GM21423 (cell line): Measurements from ENCODE around the gene FAAP20.
A peak's percentile ranks its signal among the peaks of the same experiment; 100 is the strongest.

Source experiments
- ATAC-seq: cut with Tn5 transposase; IDR thresholded peaks from one replicate; pipeline ENCODE4 v1.9.1; 2021; ENCODE audit warnings: mild to moderate bottlenecking, moderate library complexity; ENCODE audit not compliant: unreplicated experiment

The FAAP20 gene

DNA sequence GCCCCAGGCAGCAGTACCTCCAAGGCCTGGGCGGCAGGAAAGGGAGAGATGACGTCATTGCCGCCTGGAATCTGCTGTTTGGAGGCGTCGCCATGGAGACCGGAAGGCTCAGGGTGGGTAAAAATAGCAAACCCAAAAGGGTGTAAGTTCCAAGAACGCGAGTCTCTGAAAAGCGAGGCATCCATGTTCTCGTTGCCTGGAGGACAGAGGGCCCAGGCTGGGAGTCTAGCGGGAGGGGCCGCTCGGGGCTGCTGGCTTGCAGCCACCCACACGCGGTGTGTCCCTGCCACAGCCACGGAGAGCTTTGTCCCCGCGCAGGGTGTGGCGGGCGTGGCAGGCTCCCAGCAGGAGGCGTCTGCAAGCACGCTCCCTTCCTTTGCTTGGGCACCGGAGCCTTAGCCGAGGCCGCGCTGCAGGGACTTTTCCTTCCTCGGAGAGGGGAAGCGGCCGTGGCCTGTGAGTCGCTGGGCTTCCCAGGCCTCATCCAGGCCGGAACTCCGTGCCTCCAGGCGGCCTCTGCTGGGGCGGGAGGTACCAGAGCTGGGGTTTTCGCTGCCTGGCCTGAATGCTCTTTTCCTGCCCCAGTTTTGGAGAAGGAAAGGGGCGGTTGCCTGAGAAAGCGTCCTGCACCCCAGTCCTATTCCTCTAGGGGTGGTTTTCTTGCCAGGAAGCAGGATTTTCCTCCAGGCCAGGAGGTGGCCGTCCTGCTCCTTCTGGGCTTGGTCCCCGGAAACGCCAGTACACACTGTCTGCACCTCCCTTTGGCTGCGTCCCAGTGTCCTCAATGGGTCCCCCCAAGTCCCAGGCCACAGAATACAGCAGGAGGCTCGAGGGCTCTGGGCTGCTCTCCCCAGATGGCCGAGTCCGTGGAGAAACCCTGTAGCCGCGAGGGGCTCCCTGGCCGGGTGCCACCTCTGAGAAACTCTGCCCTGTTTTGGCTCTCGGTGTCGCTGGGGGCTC is 18.2 kb upstream of the FAAP20 start:
- ATAC-seq, result no peak

DNA sequence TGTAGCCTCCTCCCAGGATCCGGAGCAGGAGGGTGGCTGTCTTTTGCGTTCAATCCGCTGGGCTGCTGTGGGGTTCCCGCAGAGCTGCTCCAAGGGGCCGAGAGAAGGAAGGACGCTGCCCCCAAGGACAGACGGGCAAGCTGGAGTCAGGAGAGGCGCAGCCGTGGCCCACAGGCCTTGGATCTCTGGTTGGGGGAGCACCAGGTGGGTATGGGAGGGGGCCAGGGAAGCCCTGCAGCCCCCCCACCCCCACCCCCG is 17.6 kb upstream of the FAAP20 start:
- no peak for ATAC-seq

DNA sequence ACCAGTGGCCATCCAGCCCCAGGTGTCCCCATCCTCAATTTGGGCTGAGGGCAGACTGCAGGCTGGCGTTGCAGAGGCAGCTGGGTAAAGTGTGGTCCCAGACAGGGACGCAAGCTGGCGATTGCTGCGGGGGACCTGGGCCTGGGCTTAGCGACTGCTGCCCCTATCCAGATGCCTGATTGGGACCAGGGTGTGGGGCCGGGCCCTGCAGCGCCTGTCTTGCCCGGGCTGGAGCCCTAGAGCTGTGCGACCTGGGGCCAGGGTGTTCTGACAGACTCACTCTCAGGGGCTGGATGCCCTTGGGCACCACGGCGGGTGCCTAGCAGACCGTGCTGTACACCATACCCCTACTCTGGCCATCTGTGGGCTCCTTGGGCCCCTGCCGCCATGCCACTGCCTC is 16.2 kb upstream of the FAAP20 start:
- no peak for ATAC-seq

DNA sequence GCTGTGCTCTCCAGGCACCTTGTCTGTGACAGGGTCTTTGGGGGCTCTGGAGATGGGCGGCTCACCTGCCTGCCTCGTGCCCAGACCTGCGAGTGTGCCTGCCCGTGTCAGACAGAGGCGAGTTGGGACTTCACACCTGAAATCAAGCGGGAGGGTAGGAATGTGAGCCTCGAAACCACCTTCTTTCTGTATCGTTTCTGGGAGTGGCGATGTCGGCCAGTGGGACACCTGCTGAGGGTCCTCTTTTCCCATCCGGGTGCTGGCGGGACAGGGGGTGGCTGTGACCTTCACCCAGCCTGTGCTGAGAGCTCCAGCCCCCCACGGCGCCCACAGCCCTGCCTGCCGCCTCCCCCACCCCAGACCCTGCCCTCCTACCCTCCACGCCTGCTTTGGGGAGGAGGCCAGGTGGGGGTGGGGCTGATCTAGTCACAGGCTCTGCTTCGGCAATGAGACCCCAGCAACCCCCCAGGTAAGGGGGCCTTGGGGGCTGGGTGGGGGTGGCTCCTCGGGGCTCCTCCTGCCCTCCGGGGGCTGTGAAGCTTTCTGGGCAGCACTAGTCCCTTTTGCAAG is 15.6 kb upstream of the FAAP20 start:
- no peak for ATAC-seq

DNA sequence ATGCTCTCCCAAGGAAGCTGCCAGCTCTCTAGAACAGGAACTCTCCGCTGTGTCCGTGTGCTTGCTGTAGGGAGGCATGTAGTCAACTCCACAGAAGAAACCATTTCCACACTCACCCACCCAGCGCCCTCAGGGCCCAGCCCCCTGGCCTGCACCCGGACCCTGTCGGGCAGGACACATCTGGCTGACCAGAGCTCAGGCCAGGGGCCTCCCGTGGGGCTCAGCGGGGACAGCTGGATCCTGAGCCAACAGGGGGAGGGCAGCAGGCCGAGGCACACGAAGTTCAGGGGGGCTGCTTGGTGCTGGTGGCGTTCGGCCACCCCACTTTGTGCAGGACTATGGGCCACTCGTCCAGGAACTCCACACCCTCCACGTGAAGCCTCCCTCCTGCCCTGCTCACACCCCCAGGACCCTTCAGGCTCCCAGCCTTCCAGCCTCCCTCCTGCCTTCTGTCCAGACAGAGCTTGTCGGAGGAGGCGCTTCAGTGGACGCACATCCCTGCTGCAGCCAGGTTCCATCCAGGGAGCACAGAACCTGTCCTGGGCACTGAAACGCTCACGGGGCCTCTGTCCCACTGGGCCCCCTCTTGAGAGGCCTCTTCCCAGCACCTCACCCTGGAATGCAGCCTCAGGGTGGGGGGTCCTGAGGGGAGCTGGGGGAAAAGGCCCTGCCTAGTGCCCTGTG is 15.0 kb upstream of the FAAP20 start:
- no peak for ATAC-seq

DNA sequence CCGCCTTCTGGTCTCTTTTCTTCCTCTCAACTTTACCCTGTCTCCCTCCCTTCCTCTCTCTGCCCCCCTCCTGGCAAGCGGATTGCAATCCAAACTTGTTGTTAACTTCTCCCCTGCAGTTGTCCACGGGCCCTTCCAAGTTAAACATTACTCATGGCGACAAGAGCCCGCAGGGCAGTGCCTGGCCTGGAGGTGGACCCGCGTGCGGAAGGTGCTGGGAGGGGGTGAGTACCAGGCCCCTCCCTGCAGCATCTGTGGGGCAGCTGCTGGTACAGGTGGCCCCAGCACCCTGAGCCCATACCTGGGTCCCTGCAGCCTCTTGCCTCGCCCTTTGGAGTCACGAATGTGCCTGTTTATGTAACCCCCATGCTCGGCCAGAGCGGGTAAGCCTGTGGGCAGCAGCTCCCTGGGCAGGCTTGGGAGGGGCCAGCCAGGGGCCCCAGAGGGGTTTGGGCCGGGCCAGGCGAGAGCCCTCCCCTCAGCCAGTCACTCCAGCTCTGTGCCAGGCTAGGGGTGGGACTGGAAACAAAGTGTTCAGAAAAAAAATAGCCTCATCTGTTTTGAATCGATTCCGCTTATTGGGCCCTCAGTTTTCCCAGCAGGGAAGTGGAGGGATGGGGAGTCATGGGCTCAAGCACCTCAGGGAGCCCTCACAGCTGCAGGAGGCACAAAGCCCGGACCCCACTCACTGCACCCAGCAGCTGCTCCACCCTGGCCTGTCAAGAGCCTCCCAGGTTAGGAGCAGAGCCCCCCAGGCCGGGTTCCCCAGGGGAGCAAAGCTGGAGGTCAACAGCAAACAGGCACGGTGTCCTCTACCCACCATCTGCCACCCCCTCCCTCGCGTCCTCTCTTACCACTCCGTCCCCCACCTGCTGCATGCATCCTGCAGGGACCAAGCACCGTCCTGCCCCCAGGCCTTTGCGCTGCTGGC is 14.0 kb upstream of the FAAP20 start:
- no peak for ATAC-seq

DNA sequence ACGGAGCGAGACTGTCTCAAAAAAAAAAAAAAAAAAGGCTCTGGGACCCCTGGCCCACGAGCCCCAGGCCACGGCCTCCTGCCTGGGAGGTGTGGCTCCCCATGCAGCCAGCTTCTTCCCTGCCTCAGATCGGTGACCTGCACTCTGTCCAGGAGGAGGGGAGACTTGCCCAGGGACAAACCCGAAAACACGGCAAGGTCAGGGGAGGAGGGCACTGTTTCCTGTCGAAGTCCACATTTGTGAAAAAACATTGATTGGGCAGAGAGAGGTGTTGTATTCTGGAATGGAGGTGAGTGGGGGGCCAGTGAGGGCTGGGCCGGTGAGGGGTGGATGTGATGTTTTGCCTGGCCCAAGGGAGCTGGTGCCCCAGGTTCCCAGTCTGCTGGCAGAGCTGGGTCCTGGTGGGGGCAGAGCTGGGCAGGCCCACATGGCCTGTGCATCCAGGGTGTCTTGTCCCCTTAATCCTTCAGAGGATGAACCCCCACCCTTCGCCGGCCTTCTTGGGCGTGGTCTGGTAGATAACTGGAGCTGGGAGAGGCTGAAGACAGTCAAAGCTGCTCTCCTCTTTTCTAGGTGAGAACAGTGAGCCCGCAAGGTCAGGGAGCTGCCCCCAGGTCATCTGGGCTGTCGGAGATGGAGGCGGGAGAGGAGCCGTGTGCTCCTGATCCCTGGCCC is 12.4 kb upstream of the FAAP20 start:
- ATAC-seq, result no peak

DNA sequence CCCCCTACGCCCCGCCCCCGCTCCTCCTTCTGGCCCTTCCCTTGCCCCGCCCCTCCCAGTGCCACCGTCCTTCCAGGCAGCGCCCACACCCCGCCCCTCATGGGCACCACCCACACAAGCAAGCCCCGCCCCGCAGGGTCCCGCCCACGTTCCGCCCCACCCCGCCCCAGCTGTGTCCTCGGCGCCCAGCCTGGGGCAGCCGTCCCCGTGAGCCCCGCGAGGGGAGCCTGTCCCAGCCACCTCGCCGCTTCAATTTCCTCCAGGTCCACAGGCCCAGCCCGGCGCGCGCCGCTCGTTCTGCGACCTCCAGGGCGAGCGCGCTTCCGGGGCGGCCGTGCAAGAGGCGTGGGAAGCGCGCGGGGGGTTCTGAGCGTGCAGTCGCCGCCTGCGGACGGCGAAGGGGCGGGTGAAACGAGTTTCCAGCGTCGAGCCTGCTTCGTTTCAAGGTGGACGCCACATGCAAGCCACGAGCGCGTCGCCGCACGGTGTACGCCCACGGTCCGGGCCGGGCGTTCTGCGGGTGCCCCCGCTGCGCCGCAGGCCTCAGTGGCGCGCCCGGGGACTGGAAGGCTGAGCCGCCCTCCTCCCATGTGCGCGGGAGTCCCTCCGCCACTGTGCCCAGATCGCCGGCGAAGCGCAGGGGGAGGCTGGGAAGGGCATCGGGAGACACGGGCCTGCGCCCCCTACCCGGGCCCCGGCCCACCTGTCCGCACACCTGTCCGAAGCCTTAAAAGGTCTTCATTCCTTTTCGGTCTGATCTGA is 10.8 kb upstream of the FAAP20 start:
- peak; percentile 75 for ATAC-seq

DNA sequence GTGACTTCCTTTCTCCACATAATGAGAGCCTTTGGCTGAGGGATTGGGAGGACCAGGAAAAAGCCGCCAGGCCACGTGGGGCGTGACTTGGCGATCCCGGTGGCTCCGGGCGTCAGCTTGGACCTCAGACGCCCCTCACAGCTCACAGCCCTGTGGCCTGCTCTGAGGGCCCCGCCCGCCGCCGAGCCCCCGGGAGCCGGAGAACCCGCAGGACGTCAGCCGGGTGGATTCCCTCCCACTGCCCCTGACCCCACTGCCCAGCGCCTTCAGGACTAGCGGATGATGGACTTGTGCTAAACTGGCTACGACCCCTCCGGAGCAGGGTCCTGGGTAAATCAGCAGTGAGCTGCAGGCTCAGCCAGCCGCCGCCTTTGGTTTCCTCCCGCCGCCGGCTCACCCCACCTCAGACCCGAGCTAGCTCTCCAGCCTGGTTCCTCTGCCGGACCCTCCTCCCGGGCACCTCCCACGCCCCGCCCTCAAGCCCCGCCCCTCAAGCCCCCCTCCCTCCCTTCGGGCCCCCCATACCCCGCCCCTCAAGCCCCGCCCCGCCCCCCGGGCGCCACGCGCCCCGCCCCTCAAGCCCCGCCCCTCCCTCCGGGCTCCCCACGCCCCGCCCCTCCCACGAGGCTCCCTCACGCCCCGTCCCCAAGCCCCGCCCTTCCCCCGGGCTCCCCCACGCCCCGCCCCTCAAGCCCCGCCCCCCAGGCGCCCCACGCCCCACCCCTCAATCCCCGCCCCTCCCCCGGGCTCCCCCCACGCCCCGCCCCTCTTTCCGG is 10.0 kb upstream of the FAAP20 start:
- peak; percentile 42 for ATAC-seq

DNA sequence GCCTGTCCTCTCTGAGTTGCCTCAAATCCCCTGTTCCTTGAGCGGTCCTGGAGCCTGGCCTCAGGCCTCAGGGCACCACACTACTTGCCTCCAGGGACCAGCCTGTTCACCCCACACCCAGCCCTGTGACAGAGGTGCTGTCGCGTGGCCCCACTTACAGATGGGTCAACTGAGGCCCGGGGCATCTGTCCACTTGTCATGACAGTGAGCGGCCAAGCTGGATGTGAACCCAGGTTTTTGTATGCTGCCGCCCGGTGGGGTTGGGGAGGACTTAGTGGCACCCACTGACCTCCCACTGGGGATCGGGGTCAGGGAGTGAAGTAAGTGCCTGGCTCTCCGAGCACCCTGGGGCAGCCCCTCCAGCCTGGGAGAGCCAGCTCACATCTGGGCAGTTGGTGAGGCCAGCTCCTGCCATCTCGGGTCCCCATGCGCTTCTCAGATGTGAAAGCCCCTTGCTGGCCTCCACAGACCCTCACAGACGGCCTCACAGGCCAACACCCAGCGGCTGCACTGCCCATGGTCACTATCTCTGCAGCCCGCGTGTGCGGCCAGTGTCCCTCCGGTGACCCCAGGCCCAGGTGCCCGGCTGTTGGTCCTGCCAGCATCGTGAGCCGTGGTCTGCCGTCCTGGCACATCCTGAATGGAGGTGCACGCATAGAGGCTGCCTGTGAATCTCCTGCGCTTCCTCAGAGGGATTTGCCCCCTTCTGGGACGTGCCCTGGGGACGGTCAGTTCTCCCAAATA is 9.3 kb upstream of the FAAP20 start:
- ATAC-seq, result no peak

DNA sequence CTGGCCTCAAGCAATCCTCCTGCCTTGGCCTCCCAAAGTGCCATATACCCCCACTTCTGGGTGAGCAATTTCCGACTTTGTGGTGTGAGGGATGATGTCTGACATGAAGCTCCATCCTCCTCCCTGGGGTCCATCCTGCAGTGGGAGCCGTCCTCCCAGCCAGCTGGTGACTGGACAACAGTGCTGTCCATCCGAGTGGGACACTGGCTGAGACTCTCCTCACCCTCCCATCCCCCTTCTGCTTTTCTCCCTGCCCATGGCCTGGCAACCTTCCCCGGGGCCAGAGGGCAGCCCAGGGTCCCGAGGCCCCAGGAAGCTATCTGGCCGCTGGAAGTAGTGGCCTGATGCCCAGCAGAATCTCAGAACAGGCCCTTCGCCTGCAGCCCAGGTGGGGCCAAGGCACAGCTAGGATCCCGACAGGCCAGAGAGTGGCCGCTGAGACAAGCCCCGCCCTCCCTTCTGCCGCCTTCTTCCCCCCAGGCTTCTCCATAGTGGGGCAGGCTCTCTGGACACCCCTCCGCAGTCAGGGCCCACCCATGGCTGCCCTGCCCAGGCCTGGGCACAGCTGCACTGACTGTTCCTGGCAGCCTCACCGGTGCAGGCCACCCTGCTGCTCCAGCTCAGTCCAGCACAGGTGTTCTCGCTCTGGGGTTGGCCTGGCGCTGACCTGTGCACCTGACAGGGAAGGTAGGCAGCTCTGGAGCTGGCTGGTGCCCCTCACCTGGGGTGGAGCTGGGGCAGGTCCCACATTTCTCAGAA is 8.4 kb upstream of the FAAP20 start:
- ATAC-seq, result no peak

DNA sequence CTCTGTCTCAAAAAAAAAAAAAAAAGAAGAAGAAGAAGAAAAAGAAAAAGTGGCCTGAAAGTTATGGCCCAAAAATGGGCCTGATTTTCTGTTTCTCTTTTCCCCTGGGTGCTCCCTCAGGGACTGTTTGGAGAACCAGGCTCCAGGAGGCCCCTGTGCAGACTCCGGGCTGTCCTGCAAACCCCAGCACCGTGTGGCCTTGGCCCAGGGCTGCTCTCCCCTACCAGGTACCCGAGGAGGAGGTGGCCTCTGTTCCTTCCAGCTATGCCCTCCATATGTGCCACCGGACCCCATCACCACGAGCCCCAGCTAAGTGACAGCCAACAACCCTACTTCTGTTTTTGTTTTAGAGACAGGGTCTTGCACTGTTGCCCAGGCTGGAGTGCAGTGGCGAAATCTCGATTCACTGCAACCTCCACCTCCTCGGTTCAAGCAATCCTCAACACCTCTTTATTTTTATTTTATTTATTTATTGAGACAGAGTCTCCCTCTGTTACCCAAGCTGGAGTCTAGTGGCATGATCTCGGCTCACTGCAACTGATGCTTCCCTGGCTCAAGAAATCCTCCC is 7.5 kb upstream of the FAAP20 start:
- ATAC-seq, result no peak

DNA sequence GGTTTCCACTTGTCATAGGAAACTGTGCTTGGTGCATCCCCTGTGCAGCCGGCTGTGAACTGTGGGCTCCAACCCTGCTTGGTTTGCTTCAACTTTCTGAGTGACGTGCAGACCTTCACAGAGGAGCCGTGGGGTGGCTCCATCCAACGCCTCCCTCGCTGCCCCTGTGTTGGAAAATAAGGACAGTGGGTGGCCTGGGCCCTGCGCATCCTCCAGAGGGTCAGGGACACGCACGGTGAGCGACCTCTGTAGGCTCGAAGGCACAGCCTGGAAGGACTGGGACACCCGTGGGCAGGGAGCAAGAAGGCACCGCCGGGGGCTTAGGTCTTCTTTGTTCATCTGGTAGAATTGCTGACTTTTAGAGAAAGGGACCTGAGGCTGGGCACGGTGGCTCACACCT is 6.5 kb upstream of the FAAP20 start:
- no peak for ATAC-seq

DNA sequence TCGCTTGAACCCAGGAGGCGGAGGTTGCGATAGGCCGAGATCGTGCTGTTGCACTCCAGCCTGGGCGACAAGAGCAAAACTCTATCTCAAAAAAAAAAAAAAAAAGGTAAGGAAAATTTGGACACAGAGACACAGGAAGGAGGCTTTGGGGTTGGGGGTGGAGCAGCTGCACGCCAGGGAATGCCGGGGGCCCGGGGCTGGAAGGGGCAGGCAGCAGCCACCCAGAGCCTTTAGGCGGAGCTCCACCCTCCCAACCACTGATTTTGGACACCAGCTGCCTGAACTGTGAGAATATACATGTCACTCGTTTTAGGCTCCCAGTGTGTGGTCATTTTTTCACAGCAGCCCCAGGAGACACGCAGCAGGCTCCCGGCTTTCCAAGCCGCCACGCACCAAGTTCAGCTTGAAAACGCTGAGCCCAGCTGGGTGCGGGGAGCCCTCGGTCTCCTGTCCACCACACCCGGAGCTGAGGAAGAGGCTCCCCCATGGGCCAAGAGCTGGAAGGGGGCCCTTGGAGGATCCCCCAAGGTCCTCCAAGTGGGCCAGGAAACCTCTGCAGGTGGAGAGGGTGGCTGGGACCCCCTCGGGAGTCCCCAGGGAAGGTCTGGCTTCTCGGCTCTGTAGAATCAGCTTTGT is 5.9 kb upstream of the FAAP20 start:
- ATAC-seq, result no peak

DNA sequence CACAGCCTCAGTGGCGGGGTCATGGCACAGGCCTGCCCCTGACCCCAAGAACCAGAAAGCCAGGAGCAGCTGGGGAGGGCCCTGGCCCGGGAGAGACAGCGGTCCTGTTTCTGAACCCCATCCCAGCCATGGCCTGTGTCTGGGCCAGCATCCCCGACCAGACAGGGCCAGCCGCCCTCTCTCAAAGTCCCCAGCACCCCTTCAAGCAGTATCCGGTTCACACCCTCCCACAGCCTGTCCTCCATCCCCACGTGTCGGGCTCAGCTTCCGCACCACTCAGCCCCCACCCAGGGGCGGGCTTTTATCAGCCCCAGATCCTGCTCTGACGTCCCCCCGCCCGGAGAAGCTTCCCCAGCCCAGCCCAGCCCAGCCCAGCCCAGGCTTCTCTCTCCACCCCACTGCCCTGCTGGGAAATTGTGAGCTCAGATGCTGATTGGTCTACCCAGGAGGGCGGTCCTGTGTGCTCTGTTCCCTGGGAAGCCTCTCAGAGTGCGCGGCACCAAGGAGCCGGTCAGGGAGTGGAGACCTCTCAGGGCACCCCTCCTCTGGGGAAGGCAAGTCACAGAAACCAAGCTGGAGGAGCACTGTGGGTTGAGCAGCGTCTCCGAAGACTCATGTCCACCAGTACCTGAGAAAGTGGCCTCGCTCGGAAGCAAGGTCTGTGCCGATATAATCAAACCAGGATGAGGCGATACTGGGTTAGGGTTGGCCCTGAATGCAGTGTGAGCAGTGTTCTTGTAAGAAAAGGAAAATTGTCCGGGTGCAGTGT is 4.7 kb upstream of the FAAP20 start:
- ATAC-seq, result peak; percentile 33

DNA sequence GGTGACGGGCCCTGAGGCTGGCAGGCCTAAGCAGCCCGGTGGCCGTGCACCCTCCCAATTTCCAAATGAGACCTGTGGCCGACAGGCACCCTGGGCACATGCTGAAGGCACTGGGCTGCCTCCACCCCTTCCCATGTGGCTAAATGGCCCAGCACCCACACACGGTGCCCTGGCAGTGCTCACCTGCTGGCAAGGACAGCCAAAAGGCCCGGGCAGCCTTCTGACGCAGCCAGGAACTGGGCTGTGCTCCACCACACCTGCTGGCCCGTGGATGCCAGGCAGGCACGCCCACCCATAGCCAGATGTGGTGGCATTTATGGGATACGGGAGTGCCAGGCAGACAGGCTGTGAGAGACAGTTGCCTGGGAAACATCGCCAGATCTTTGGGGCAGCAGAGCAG is 4.0 kb upstream of the FAAP20 start:
- ATAC-seq, result no peak
